K562 (cell line): ENCODE data around the gene CD4. TPM values are rescaled to one million over a fixed set of nuclear protein-coding genes. Genes with fewer than 3 reads are reported as not detected.
A peak's percentile ranks its signal among the peaks of the same experiment; 100 is the strongest.

Experiments
- ATAC-seq: fragments of 200-7000 bp; cut with Tn5 transposase; 3 replicates; pipeline ENCODE4 v1.9.1; 2020; ENCODE audit warnings: moderate library complexity
- BruUV-seq: library from RNA; stranded (reverse); fragments of 400-500 nt; replicated peaks from 2 replicates; lab custom pipeline; 2021; lab: Mats Ljungman, UMichigan
- CTCF ChIA-PET: fragments of 300-600 bp; formaldehyde crosslinking; extraction: SDS; loops from one replicate; lab custom pipeline; 2021; ENCODE audit warnings: low intra/inter-chr PET ratio; lab: Yijun Ruan, JAX
- POLR2A ChIA-PET: fragments of 300-600, 350-650 bp; sonication (Branson Sonifier 250); formaldehyde crosslinking; extraction: SDS; loops from one replicate; lab custom pipeline; 2021; ENCODE audit warnings: antibody characterized with exemption, inconsistent platforms; lab: Yijun Ruan, JAX
- DNase-seq, 4 experiments: peaks; one replicate each; pipeline versions ENCODE4 v3.0.0 to v3.0.0-alpha.2; 2011 to 2018; ENCODE audit warnings: low spot score in 3 of 4, mixed read lengths in 3 of 4; ENCODE audit errors: extremely low read depth in 1 of 4
- FAIRE-seq: peaks from 2 replicates; lab custom pipeline; 2011; peaks lifted over from hg19 to GRCh38; lab: Jason Lieb, UNC
- H2AFZ ChIP-seq: 2 replicates; pipeline ENCODE4 v1.6.0; 2011; ENCODE audit warnings: low read depth, low read length, control low read depth, inconsistent platforms
- H3K27ac ChIP-seq: fragments of 200-600 bp; 3 replicates; pipeline ENCODE4 v1.8.0; 2011; ENCODE audit warnings: low read depth, mild to moderate bottlenecking, control low read depth, inconsistent platforms, low read length, moderate library complexity, mixed read lengths; ENCODE audit errors: extremely low read depth
- H3K27me3 ChIP-seq, 2 experiments: fragments of 300-600 bp in 1 of 2; 2 replicates in 1 of 2; 3 replicates in 1 of 2; pipeline versions ENCODE4 v1.6.0 to v1.8.0; 2011; ENCODE audit warnings: inconsistent platforms in 2 of 2, low read length in 2 of 2, mild to moderate bottlenecking in 1 of 2, mixed read lengths in 1 of 2, moderate library complexity in 1 of 2; ENCODE audit not compliant: control insufficient read depth in 2 of 2, insufficient read depth in 2 of 2
- H3K36me3 ChIP-seq: fragments of 300-600 bp; 3 replicates; pipeline ENCODE4 v1.8.0; 2011; ENCODE audit warnings: mild to moderate bottlenecking, low read length, inconsistent platforms; ENCODE audit not compliant: control insufficient read depth, insufficient read depth
- H3K4me1 ChIP-seq, 2 experiments: fragments of 200-600 bp in 1 of 2; replicated peaks in 1 of 2; 2 replicates in 1 of 2; 3 replicates in 1 of 2; pipeline versions ENCODE4 v1.5.1 to v1.8.0; 2011; ENCODE audit warnings: inconsistent platforms in 2 of 2, low read length in 2 of 2, mild to moderate bottlenecking in 1 of 2, mixed read lengths in 1 of 2, moderate library complexity in 1 of 2; ENCODE audit not compliant: control insufficient read depth in 2 of 2, insufficient read depth in 2 of 2
- H3K4me2 ChIP-seq: 2 replicates; pipeline ENCODE4 v1.6.1; 2011; ENCODE audit warnings: low read length, control low read depth, inconsistent platforms, mixed read lengths; ENCODE audit not compliant: insufficient read depth
- H3K4me3 ChIP-seq: fragments of 200-600 bp; sonication (generic), shearing (Covaris generic); 2 replicates; pipeline ENCODE4 v1.5.1; 2016; ENCODE audit warnings: control low read depth, inconsistent platforms
- H3K79me2 ChIP-seq: fragments of 200-600 bp; 3 replicates; pipeline ENCODE4 v1.8.0; 2011; ENCODE audit warnings: low read length, inconsistent platforms; ENCODE audit not compliant: control insufficient read depth, insufficient read depth
- H3K9ac ChIP-seq, 2 experiments: 2 replicates each; pipeline versions ENCODE4 v1.6.0 to v1.6.1; 2011; ENCODE audit warnings: low read depth in 2 of 2, low read length in 2 of 2, control low read depth in 1 of 2, inconsistent platforms in 1 of 2, mild to moderate bottlenecking in 1 of 2, mixed read lengths in 1 of 2; ENCODE audit not compliant: insufficient read depth in 1 of 2
- H3K9me1 ChIP-seq: one replicate; pipeline ENCODE4 v1.6.0; 2011; ENCODE audit warnings: inconsistent platforms, mild to moderate bottlenecking, low read length, moderate library complexity; ENCODE audit not compliant: control insufficient read depth, insufficient read depth
- H3K9me3 ChIP-seq: replicated peaks from 2 replicates; pipeline ENCODE4 v1.5.1; 2011; ENCODE audit warnings: low read depth, low read length, inconsistent platforms; ENCODE audit not compliant: control insufficient read depth, insufficient read depth
- H4K20me1 ChIP-seq: replicated peaks from 2 replicates; pipeline ENCODE4 v1.6.1; 2011; ENCODE audit warnings: low read length, inconsistent platforms, mixed read lengths; ENCODE audit not compliant: control insufficient read depth, insufficient read depth
- EGR1 ChIP-seq: fragments of 450-650 bp; conservative IDR thresholded peaks from 2 replicates; pipeline ENCODE4 v1.6.1; 2017; ENCODE audit warnings: mild to moderate bottlenecking
- ELK1 ChIP-seq: sonication (generic); formaldehyde crosslinking; IDR thresholded peaks from 2 replicates; pipeline ENCODE4 v1.8.1; 2022; ENCODE audit warnings: missing genetic modification reagents
- FUS ChIP-seq: fragments of 200-400 bp; formaldehyde crosslinking; optimal IDR thresholded peaks from 2 replicates; pipeline ENCODE3; 2017; ENCODE audit warnings: low read depth, low read length
- HIVEP1 ChIP-seq: fragments of 250-450 bp; sonication (Bioruptor Pico); IDR thresholded peaks from 2 replicates; pipeline ENCODE4 v1.4.0; 2020; ENCODE audit warnings: mild to moderate bottlenecking
- KLF16 ChIP-seq: IDR thresholded peaks from 2 replicates; pipeline ENCODE4 v1.6.1; 2016; ENCODE audit warnings: antibody characterized with exemption
- KLF6 ChIP-seq: fragments of 250-450 bp; sonication (Bioruptor Pico); IDR thresholded peaks from 2 replicates; pipeline ENCODE4 v1.4.0; 2020; ENCODE audit warnings: mild to moderate bottlenecking, moderate library complexity, borderline replicate concordance
- NKRF ChIP-seq: fragments of 450-650 bp; IDR thresholded peaks from 2 replicates; pipeline ENCODE4 v1.6.1; 2016; ENCODE audit warnings: borderline replicate concordance
- RBM14 ChIP-seq: fragments of 200-400 bp; formaldehyde crosslinking; IDR thresholded peaks from 2 replicates; pipeline ENCODE4 v1.6.1; 2018; ENCODE audit warnings: low read depth, mild to moderate bottlenecking, low read length, moderate library complexity, borderline replicate concordance; ENCODE audit not compliant: insufficient read depth
- ZNF586 ChIP-seq: fragments of 450-650 bp; formaldehyde crosslinking; conservative IDR thresholded peaks from 2 replicates; pipeline ENCODE4 v1.4.0; 2020; ENCODE audit warnings: mild to moderate bottlenecking, moderate library complexity
- WGBS: fragments of 100-300 bp; shearing (Covaris generic); methylation state at CpG from one replicate; pipeline ENCODE4 v1.1.6; 2016; ENCODE audit warnings: low coverage, mixed read lengths; ENCODE audit not compliant: insufficient coverage; ENCODE audit errors: missing lambda C conversion rate; 5-methylcytosine and 5-hydroxymethylcytosine counted together
- in situ Hi-C: fragments of 300-500 bp; cut with MboI; formaldehyde crosslinking; loops from 4 replicates; pipeline ENCODE4 v1.15.0; 2018; ENCODE audit warnings: inconsistent platforms, mixed read lengths
- intact Hi-C: fragments of 100-400 bp; cut with micrococcal nuclease; formaldehyde crosslinking; loops from 2 replicates; pipeline ENCODE4 v1.14.2; 2022
- polyA plus RNA-seq, 8 experiments: library from polyadenylated mRNA; depleted of rRNA in 4 of 8; stranded (reverse) in 5 of 8; unstranded in 3 of 8; fragments of >200 nt; fragmentation: Nextera tagmentation in 2 of 8; fragmentation: Illumina TruSeq in 1 of 8; extraction: Ambion mirVana in 2 of 8; extraction: Trizol in 1 of 8; gene quantifications; 2 replicates each; pipeline versions ENCODE4 v1.2.1 to v1.2.3, GENCODE V29; 2011 to 2014; ENCODE audit warnings: inconsistent platforms in 1 of 8, missing spikeins in 1 of 8
- total RNA-seq, 7 experiments: library from RNA; depleted of rRNA in 6 of 7; stranded (reverse); fragments of >200 nt in 6 of 7; fragmentation: Illumina TruSeq in 2 of 7; extraction: Trizol in 2 of 7; gene quantifications; 2 replicates each; pipeline versions ENCODE4 v1.2.1 to v1.2.3, GENCODE V29; 2011 to 2021; ENCODE audit warnings: low replicate concordance in 1 of 7

Gene CD4
- total and polyA plus RNA-seq, 9 of the 15 experiments (the other 6 are each of a cell fraction or from before 2014, with no cell fraction given) = 0.06 to 0.27 (median 0.09) TPM; not detected in 5

- H4K20me1 ChIP-seq = no peaks in the 10 kb centered on the region
Observed at GRCh38 chr12:6773590-6774351, 15.6 kb upstream of the CD4 start.

GRCh38 chr12:6774499-6775062 lies 14.7 kb upstream of the CD4 start:
- intact Hi-C loops = loop anchor here (5.0 kb wide), 2 partner anchors 53 to 157 kb away; partner anchors contain the start of gene P3H3
- H3K27ac ChIP-seq = no peak overlapping the region
- H3K4me1 ChIP-seq = peaks cover 5 to 45% of the 10 kb centered on the region in 2 experiments; a peak in 4 of 5 replicates
- FAIRE-seq (no peak), DNase-seq (no peak), ATAC-seq (no peak)
- in situ Hi-C loops = no loop called here
- H3K9me1 ChIP-seq = no peaks in the 10 kb centered on the region
- no peaks in the 10 kb centered on the region for H3K79me2 ChIP-seq
- H3K4me2 ChIP-seq = no peak overlapping the region
- BruUV-seq = no TSS peak
- H3K36me3 ChIP-seq = peaks cover 19% of the 10 kb centered on the region; the same call in 2 of the 3 replicates
- H3K27me3 ChIP-seq = no peaks in the 10 kb centered on the region
- POLR2A ChIA-PET = interaction anchor here (0.6 to 1.6 kb wide), 3 partner anchors 10 to 210 kb away, joined by 3 to 6 read pairs (median 3); partner anchors contain the start of gene COPS7A
- H3K9ac ChIP-seq = no peak overlapping the region; a peak in 1 of 4 replicates
- H4K20me1 ChIP-seq = no peaks in the 10 kb centered on the region
- H2AFZ ChIP-seq = no peak overlapping the region
- no peaks in the 10 kb centered on the region for H3K9me3 ChIP-seq
- CTCF ChIA-PET = no interaction called here
- TF ChIP-seq ELK1 = no peak
- no peak for TF ChIP-seq KLF6 (CRISPR knock-in tag)
- TF ChIP-seq RBM14 = no peak
- no peak for TF ChIP-seq NKRF
- TF ChIP-seq KLF16 = no peak
- no peak overlapping the region for H3K4me3 ChIP-seq
- WGBS = 78% methylated on average over 9 of the region's 15 CpGs

More at GRCh38 chr12:6773590-6774351, 15.6 kb upstream of the CD4 start:
- in situ Hi-C loops (no loop called here), intact Hi-C loops (no loop called here)
- Histone ChIP-seq H3K27ac (no peak overlapping the region), H3K9me1 (no peaks in the 10 kb centered on the region), H3K9me3 (no peaks in the 10 kb centered on the region), H3K4me2 (no peak overlapping the region), H3K27me3 (no peaks in the 10 kb centered on the region; a peak in 1 of 5 replicates), H3K36me3 (peaks cover 27% of the 10 kb centered on the region; the same call in 2 of the 3 replicates), H3K4me3 (no peak overlapping the region), H3K79me2 (peaks cover 7% of the 10 kb centered on the region), H3K9ac (no peak overlapping the region; a peak in 1 of 4 replicates), H3K4me1 (peaks cover 7 to 43% of the 10 kb centered on the region in 2 experiments; a peak in 4 of 5 replicates), H2AFZ (no peak overlapping the region)
- ChIA-PET CTCF (no interaction called here), POLR2A (interaction anchor here (0.7 to 1.6 kb wide), 3 partner anchors 9 to 60 kb away, joined by 3 to 6 read pairs (median 3); partner anchors contain the start of gene COPS7A)
- DNase-seq = peak in 1 of 4 experiments; percentile 3
- BruUV-seq = no TSS peak
- WGBS = 57% methylated on average over 9 of the region's 60 CpGs
- no peak for ATAC-seq
- no peak for TF ChIP-seq FUS
- TF ChIP-seq HIVEP1 = no peak
- TF ChIP-seq EGR1 = 0 out of 2 replicates have a peak, but pooled peaks have one; percentile 22
- no peak for TF ChIP-seq ZNF586 (CRISPR knock-in tag)
- no peak for FAIRE-seq
